Endometrial microvascular endothelial cells (primary cell): ENCODE results near the gene IQCK. TPM values are rescaled to one million over a fixed set of nuclear protein-coding genes. Genes with fewer than 3 reads are reported as not detected.
"Not testable (repeated sequence)": the region's sequence is repeated elsewhere in the genome, so short reads cannot be mapped to it uniquely, and the experiment has no call there.

Experiments
- in situ Hi-C: cut with HindIII; loops from 2 replicates; pipeline ENCODE4 v1.10.0; 2017; ENCODE audit warnings: low sequenced_read_pairs, low pct_unique_long_range_greater_than_20kb; ENCODE audit errors: inconsistent ontology term
- total RNA-seq: library from RNA; depleted of rRNA; stranded (reverse); fragments of >200 nt; gene quantifications from one replicate; pipeline ENCODE4 v1.2.3, GENCODE V29; 2015; ENCODE audit errors: inconsistent ontology term

Gene IQCK
- total RNA-seq, 1 donor from 2014 or later: 16.5 TPM

DNA sequence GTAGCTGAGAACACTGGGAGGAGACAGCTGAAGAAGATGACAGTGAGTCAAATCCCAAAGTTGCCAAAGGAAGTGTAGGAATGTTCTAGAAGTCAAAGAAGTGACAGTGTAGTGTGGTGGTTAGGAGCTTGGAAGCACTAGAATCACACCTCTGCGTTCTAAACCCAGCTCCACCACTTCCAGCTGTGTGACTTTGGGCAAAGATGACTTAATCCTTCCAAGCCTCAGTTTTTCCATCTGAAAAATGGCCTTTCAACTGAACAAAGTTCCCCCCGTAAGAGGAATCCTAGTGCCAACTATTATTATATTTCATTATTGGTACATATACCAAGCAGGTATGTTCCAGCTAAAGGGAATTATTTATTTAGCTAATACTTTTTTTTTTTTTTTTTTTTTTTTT, 56.0 kb downstream of the IQCK start:
- in situ Hi-C loops: no loop called here

DNA sequence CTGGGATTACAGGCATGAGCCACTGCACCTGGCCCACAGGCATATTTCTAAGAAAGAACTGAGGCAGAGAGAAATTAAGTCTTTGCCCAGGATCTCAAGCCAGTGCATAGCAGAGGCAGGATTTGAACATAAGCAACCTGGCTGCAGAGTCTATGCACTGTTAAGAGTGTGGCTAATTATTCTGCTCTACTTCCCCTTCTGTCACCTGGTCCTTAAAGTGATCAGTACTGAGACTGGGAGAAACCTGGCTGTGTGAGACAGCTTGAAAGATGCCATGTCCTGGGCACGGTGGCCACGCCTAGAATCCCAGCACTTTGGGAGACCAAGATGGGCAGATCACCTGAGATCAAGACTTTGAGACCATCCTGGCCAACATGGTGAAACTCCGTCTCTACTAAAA, 58.1 kb downstream of the IQCK start:
- in situ Hi-C loops: no loop called here

DNA sequence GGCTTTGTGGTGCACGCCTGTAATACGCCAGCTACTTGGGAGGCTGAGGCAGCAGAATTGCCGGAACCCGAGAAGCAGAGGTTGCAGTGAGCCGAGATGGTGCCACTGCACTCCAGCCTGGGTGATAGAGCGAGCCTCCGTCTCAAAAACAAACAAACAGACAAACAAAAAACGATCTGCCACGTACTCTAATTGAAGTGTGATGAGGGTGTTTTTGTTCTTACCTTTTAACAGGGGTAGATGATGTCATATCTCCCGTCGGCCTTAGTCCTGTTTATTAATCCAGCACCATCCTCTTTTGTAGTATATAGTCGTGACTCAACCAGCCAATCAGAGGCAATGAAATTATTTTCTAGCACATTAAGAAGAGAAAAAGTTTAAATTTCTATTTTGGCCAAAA, 58.5 kb downstream of the IQCK start:
- in situ Hi-C loops: no loop called here

DNA sequence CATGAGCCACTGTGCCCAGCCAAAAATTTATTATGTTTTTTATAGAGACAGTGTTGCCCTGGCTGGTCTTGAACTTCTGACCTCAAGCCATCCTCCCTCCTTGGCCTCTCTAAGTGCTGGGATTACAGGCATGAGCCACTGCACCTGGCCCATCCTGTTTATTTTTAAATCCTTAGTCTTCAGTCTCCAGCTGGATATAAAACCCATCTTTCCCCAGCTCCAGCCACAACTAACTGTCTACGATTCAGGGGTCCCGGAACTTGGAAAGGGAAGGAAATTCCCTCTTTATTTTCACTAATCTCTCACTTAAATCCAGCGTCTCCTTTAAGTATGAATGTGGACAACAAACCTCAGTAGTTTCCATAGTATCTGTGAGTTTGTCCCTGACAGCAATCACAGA, 62.2 kb downstream of the IQCK start:
- in situ Hi-C loops: no loop called here

DNA sequence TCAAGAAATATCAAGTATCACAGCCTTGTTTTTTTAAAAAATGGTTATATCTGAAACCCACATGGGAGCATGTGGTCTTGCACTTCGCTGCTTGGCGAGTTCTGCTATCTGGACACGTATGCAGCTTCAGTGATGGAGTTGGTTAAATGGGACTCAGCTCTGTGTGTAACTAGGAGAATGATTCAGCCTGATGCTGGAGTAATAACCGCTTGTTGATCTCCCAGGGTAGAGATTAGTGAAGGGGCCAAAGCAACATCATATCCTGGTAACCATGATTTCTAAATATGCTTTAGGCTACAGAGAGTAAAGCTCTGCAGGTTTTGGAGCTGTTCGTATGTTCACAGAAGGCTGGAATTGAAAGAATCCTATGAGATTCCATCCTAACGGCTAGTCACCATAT, 63.2 kb downstream of the IQCK start:
- in situ Hi-C loops: no loop called here

DNA sequence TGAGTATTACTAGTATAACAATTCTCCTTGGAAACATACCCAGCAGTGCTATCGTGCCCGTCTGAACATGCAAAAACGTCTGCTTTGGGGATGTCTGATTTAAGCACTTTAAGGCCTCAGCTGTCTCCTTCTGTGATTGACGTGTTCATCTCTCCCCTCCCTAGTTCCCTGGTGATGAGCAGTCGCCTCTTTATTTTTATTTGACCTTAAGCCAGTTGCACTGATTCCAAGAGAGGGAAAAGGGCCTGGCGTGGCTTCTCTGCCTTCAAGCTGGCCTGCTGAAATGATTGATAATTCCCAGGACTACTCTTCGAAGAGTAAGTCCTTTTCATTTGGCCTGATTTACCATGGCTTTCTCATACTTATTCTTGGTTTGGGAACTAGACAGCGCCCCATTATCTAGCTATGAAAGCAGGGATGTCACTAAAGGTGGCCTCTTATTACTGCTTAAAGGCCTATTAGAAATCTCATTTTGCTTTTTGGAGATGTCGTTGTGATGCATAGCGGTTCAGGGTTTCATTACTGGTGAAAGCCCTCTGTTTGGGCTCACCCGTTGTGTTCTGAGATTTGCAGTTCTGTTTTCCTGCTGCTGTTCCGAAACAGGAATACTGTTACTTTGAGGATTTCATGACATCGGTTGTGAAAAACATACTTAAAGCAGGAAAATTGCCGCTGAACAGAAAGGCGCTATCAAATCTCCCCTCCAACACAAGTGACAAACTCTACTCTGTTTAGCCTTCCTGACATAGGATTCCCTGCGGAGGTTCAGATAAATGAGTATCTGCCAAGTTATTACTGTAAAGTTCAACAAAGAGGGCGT, 65.5 kb downstream of the IQCK start:
- in situ Hi-C loops: no loop called here

DNA sequence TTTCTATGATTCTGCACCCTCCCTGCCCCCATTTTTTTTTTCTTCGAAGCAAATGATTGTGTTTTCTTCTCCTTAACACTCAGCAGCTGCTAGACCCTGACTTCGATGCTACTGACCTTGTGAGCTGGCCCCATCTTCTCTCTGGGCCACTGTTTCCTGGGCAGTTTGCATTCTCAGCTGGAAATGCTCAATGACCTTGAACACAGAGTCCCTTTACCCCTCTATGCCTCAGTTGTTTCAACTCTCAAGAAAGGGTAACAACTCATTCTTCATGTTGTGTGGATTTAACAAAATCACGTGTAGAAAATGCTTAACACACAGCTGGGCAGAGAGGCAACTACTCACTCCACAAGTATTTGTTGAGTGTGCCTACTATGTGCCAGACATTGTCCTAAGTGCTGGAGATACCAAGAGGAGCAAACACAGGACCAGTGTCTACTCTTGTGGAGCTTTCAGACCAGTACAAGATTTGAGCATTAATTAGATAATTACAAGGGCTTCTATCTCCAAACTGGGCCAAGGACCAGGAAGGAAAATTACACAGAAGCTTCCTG, 66.2 kb downstream of the IQCK start:
- in situ Hi-C loops: no loop called here

DNA sequence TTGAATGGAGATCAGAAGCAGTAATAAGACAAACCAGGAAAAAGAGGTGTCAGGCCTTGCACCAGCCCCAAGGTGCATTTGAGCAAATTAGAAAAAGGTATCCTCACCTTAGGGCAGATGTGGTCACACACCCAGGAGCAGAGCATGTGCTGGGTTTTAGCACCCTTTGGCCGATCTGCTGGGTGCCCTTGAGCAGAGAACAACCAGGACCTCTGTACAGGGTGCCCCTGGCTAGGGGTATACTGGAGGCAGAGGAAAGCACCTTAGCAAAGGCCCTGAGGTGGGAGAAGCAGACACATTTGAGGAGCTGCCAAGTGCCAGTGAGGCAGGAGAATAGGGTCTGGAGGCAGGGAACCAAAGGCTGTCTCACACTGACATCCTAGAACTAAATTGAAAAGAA, 67.0 kb downstream of the IQCK start:
- in situ Hi-C loops: no loop called here

DNA sequence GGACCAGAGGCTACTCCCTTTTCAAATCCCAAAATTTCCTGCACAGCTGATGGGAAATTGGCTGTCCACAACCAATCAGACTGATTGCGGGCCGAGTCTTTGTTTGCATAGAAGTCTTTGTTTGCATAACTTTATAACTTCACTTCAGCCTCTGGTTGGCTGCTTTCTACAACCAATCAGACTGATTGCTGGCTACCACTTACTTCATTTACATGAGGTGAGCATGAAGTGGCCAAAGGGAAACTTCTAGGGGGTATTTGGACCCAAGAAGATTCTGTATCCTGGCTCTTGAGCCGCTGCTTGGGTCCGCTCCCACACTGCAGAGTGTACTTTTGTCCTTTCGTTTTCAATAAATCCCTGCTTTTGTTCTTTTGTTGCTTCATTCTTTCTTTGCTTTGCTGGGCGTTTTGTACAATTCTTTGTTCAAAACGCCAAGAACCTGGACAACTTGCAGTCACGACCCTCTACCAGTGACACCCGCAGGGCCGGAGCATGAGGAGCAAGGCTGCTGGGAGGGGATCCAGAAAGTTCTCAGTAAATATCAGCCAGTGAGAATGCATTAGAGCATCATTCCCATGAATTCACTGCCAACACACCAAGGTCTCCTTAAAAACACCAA, 67.5 kb downstream of the IQCK start:
- in situ Hi-C loops: no loop called here

DNA sequence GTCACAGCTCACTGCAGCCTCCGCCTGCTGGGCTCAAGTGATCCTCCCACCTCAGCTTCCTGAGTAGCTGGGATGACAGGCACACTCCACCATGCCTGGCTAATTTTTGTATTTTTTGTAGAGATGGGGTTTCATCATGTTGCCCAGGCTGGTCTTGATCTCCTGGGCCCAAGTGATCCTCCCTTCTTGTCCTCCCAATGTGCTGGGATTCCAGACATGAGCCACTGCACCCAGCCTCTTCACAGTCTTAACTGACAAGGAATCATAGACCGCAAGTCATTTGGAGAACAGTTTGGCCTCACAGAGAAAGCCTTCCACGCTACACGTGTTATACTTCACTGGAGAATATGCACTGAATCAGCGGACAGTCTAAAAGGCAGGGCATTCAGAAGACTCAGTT, 83.3 kb downstream of the IQCK start:
- in situ Hi-C loops: not testable (repeated sequence)

DNA sequence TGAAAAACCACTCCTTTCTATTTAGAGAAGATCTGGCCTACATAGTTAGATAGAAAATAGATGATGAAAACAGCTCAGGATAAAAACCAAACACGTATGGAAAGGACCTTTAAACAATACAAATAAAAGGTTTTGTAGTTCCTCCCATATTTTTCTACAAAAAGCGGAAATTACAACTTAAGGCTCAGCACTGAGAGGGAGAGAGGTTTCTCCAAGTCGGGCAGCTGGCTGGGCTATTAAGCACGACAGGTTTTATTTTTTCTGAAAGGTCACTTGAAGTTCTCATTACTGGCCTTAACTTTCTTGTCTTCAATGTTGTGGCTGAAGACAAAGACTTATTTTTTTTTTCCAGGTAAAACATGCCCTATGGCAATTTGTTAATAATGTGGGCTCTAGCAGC, 83.8 kb downstream of the IQCK start:
- in situ Hi-C loops: not testable (repeated sequence)

DNA sequence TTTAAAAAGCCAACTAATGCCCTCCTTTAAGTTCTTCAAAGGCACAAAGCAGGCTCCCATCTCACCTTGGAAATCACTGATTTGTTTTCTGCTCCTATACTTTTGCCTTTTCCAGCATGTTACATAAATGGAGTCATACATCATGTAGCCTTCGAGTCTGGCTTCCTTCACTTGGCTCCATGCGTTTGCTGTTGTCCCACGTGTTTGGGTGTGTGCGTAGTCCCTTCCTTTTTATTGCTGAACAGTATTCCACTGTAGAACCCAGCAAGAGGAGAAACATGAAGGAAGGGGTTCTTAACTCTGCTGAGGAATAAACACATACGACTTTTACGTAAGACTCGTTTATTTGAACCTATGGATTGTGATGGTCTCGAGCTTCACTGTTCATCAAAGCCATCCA, 84.5 kb downstream of the IQCK start:
- in situ Hi-C loops: no loop called here

DNA sequence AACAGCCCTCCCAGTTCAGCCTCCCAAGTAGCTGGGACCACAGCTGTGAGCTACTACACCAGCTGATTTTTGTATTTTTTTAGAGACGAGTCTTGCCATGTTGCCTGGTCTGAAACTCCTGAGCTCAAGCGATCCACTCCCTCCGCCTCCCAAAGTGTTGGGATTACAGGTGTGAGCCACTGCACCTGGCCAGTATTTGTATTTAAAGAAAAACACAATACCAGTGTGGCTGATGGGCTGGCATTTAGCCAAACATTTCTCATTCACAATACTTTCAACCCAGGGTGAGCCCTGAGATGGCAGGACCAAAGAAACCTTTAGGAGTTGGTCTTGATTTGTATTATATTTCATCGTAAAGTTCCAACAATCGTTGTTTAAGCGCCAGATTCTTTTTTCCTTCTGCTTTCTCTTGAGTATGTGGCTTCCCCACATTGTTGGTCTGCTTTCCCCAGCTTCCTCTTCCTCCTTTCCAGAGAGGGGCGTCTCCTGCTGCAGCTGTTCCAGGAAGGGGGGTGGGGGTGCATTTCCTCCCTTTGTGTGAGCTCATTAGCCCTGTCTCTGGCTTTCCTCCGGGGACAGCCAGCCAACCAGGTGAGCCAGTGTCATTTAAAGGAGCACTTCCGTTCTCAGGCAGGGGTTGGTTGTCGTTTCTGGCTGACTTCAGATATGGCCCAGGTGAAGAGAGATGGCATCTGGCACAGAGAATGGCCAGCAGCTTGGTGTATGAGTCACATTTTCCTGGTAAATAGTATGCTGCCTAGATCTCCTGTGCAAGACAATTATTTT, 86.7 kb downstream of the IQCK start:
- in situ Hi-C loops: no loop called here

DNA sequence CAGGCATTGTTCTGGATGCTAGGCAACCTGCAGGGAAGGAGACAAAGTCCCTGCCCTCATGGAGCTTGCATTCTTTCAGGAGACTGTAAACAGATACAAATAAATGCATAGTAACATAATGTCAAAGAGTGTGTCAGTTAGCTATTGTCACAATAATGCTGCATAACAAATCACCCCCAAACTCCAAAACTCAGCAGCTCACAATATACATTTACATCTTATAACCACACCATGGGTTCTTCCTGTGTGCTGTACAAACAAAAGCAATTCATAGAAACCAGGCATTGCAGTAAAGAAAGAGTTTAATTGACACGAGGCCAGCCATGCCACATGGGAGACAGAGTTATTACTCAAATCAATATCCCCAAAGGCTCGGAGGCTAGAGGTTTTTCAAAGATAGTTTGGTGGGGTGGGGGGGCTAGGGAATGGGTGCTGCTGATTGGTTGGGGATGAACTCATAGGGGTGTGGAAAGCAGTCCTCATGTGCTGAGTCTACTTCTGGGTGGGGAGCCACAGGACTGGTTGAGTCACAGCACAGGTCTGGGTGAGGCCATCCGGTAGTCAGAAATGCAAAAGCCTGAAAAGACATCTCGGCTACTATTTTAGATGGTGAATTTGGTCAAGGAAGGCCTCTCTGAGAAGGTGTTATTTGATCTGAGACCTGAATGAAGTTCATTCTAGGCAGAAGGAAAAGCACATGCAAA, 87.5 kb downstream of the IQCK start:
- in situ Hi-C loops: no loop called here

DNA sequence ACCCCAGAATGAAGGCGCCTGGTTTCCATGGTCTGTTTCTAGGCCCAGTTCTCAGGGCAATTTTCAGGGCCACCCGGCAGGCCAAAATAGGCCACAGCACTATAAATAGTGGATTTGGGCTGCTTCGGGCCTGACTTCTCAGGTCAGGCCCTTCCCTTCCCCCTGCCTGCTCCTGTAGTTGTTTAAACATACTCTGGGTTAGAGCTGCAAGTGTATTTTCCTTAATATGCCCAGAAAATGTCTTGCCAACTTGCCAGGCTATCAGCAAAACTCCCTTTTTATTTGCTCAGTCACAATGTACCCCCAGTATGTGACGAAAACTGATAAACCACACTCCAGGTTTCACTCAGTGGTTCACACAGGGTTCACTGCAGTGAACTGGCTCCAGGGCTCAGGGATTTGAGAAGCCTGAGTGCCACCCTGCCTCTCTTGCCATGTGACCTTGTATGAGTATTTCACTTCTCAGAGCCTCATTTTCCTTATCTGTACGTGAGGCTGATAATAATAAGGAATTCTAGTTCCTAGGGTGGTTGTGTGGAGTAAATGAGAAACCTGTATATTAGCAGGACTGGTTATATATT, 90.1 kb downstream of the IQCK start:
- in situ Hi-C loops: no loop called here

DNA sequence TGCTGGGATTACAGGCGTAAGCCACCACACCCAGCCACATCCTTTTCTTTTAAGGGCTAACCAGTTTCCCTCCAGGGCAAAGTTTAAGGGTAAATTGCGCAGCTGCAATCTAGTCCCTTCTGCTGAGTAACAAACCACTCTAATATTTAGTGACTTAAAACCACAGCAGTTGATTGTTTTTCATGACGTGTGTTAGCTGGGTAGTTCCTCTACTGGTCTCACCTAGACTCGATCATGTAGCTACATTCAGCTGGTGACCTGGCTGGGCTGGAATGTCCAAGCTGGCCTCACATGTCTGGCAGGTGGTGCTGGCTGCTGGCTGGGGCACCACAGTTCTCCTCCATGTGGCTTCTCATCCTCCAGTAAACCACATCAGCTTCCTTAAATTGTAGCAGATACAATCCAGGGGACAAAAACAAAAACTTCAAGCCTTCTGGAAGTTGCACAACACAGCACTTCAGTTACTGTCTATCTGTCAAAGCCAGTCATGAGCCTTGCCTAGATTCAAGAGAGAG, 91.1 kb downstream of the IQCK start:
- in situ Hi-C loops: no loop called here

DNA sequence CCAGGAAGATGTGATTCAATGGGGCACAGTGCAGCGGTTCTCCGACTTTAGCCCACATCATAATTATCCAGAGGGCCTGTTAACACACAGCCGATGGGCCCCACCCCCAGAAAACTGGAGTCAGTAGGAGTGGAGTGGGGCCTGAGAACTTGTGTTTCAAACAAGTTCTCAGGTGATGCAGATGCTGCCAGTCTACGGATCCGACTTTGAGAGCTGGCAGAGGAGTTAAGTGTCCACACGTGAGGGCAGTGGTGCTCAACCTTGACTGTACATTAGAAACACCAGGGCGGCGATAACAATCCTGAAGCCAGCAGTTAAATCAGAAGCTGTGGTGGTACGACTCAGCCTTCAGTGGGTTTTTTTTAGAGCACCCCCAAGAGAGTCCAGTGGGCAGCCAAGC, 91.6 kb downstream of the IQCK start:
- in situ Hi-C loops: no loop called here

DNA sequence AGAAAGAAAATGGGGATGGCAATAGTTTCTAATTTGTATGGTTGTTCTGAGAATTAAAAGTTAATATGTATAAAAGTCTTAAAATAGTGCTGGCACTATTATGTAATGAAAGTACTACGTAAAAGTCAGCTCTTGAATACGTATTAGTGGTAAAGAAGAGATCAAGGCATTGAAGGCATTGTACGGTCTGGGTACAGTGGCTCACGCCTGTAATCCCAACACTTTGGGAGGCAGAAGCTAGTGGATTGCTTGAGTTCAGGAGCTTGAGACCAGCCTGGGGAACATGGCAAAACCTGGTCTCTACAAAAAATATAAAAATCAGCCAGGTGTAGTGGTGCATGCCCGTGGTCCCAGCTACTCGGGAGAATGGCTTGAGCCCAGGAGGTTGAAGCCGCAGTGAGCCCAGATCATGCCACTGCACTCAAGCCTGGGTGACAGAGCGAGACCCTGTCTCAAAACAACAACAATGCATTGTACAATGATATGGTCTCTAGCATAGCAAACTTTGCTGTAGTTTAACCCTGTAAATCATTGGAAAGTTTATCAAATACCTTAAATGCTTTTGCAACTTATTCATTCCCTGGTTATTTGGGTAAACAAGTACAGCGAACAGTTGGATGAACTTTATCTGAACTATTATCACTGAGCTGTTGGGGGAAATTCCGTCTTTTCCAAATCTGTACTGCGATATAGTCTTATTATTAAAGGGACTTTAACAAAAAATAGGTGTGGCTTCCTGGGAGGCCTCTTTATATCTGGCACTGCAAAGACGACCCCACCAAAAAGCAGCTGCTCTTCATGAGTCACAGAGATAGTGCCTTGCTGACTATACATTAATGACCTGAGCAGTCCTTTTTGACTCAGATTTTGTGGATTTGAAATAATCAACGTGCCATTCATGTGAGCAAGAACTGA, 93.0 kb downstream of the IQCK start:
- in situ Hi-C loops: no loop called here
